SK-N-SH (cell line): ENCODE results near the gene NLGN1. TPM values are rescaled to one million over a fixed set of nuclear protein-coding genes. Genes with fewer than 3 reads are reported as not detected.

ENCODE experiments used
- CTCF ChIA-PET: fragments of 300-600, 350-600 bp; formaldehyde crosslinking; extraction: SDS; loops from one replicate; lab custom pipeline; 2021; lab: Yijun Ruan, JAX
- POLR2A ChIA-PET: fragments of 350-600 bp; sonication (Branson Sonifier 250); formaldehyde crosslinking; extraction: SDS; loops from one replicate; lab custom pipeline; 2020; ENCODE audit warnings: antibody characterized with exemption, inconsistent platforms; lab: Yijun Ruan, JAX
- DNase-seq: peaks from one replicate; pipeline ENCODE4 v3.0.0; 2012
- H2AFZ ChIP-seq: fragments of 200-600 bp; sonication (generic); 2 replicates; pipeline ENCODE4 v1.8.1; 2016; ENCODE audit warnings: antibody characterized with exemption, mild to moderate bottlenecking, low read depth
- H3F3A ChIP-seq: fragments of 200-600 bp; sonication (generic); replicated peaks from 2 replicates; pipeline ENCODE3; 2016; ENCODE audit warnings: antibody characterized with exemption, mild to moderate bottlenecking; ENCODE audit not compliant: insufficient read depth
- H3K27ac ChIP-seq, 2 experiments: fragments of 200-500 bp in 1 of 2; fragments of 200-600 bp in 1 of 2; sonication (Bioruptor generic) in 1 of 2; sonication (generic), shearing (Covaris generic) in 1 of 2; 2 replicates each; pipeline versions ENCODE4 v1.5.1 to v1.6.1; 2014 to 2016; ENCODE audit warnings: low read depth in 2 of 2, inconsistent platforms in 1 of 2, low read length in 1 of 2, mild to moderate bottlenecking in 1 of 2, mixed read lengths in 1 of 2
- H3K27me3 ChIP-seq: fragments of 200-600 bp; sonication (generic), shearing (Covaris generic); 2 replicates; pipeline ENCODE4 v1.6.1; 2016; ENCODE audit warnings: mixed run types; ENCODE audit not compliant: insufficient read depth
- H3K36me3 ChIP-seq, 2 experiments: fragments of 200-500 bp in 1 of 2; fragments of 200-600 bp in 1 of 2; sonication (Bioruptor generic) in 1 of 2; sonication (generic) in 1 of 2; replicated peaks in 1 of 2; 2 replicates each; pipeline versions ENCODE3 to v1.5.1; 2014 to 2016; ENCODE audit warnings: low read length in 1 of 2, mild to moderate bottlenecking in 1 of 2; ENCODE audit not compliant: insufficient read depth in 2 of 2, control insufficient read depth in 1 of 2
- H3K4me1 ChIP-seq, 2 experiments: fragments of 200-500 bp in 1 of 2; fragments of 200-600 bp in 1 of 2; sonication (Bioruptor generic) in 1 of 2; sonication (generic), shearing (Covaris generic) in 1 of 2; 2 replicates each; pipeline versions ENCODE4 v1.5.1 to v1.6.1; 2014 to 2016; ENCODE audit warnings: low read depth in 1 of 2, low read length in 1 of 2, mixed run types in 1 of 2; ENCODE audit not compliant: insufficient read depth in 2 of 2, control insufficient read depth in 1 of 2
- H3K4me2 ChIP-seq: fragments of 200-600 bp; sonication (generic), shearing (Covaris generic); 2 replicates; pipeline ENCODE4 v1.6.1; 2017; ENCODE audit warnings: mixed run types
- H3K4me3 ChIP-seq, 2 experiments: fragments of 200-500 bp in 1 of 2; fragments of 200-600 bp in 1 of 2; sonication (Bioruptor generic) in 1 of 2; sonication (generic), shearing (Covaris generic) in 1 of 2; 2 replicates each; pipeline versions ENCODE4 v1.5.1 to v1.8.1; 2014 to 2016; ENCODE audit warnings: low read depth in 2 of 2, inconsistent platforms in 1 of 2, low read length in 1 of 2, mild to moderate bottlenecking in 1 of 2, mixed read lengths in 1 of 2, moderate library complexity in 1 of 2
- H3K79me2 ChIP-seq: fragments of 200-600 bp; sonication (generic); 2 replicates; pipeline ENCODE4 v1.8.1; 2017; ENCODE audit warnings: mild to moderate bottlenecking; ENCODE audit not compliant: insufficient read depth
- H3K9ac ChIP-seq: fragments of 200-600 bp; sonication (generic); 2 replicates; pipeline ENCODE4 v1.6.1; 2017; ENCODE audit warnings: mixed run types
- H3K9me2 ChIP-seq: fragments of 200-600 bp; sonication (generic); 2 replicates; pipeline ENCODE4 v1.6.1; 2017; ENCODE audit warnings: mixed run types
- H3K9me3 ChIP-seq: fragments of 200-600 bp; sonication (generic); 2 replicates; pipeline ENCODE4 v1.6.1; 2017; ENCODE audit warnings: mixed run types, mild to moderate bottlenecking, moderate library complexity
- H4K20me1 ChIP-seq: fragments of 200-600 bp; sonication (generic); 2 replicates; pipeline ENCODE4 v1.6.1; 2017; ENCODE audit warnings: mild to moderate bottlenecking, mixed run types; ENCODE audit not compliant: insufficient read depth
- CHD2 ChIP-seq: fragments of 150-350 bp; IDR thresholded peaks from 2 replicates; pipeline ENCODE4 v1.6.1; 2018; ENCODE audit warnings: low read length; ENCODE audit not compliant: partially characterized antibody
- CTCF ChIP-seq: fragments of 200-600 bp; sonication (generic); IDR thresholded peaks from 2 replicates; pipeline ENCODE4 v1.6.1; 2017; ENCODE audit warnings: antibody characterized with exemption, mild to moderate bottlenecking, moderate library complexity
- ELF1 ChIP-seq: IDR thresholded peaks from 2 replicates; pipeline ENCODE4 v1.4.0; 2012
- FOSL2 ChIP-seq: IDR thresholded peaks from 2 replicates; pipeline ENCODE4 v1.4.0; 2012; ENCODE audit warnings: low read depth, mild to moderate bottlenecking, moderate library complexity, borderline replicate concordance
- FOXJ3 ChIP-seq: sonication (generic); formaldehyde crosslinking; IDR thresholded peaks from 2 replicates; pipeline ENCODE4 v1.5.1; 2020; ENCODE audit warnings: mild to moderate bottlenecking, missing genetic modification reagents
- FOXM1 ChIP-seq: IDR thresholded peaks from 2 replicates; pipeline ENCODE4 v1.4.0; 2012; ENCODE audit warnings: low read depth, mild to moderate bottlenecking
- GABPA ChIP-seq: IDR thresholded peaks from 2 replicates; pipeline ENCODE4 v1.4.0; 2012; ENCODE audit warnings: low read depth, mild to moderate bottlenecking
- IRF3 ChIP-seq: fragments of 150-350 bp; IDR thresholded peaks from 2 replicates; pipeline ENCODE4 v1.6.1; 2016; ENCODE audit warnings: mild to moderate bottlenecking, low read depth, low read length
- MAX ChIP-seq: IDR thresholded peaks from 2 replicates; pipeline ENCODE4 v1.4.0; 2012; ENCODE audit warnings: low read depth
- NFIC ChIP-seq: IDR thresholded peaks from 2 replicates; pipeline ENCODE4 v1.4.0; 2012; ENCODE audit warnings: borderline replicate concordance
- PBX3 ChIP-seq: IDR thresholded peaks from 2 replicates; pipeline ENCODE4; 2012
- RCOR1 ChIP-seq: fragments of 150-350 bp; IDR thresholded peaks from 2 replicates; pipeline ENCODE4 v1.6.1; 2017; ENCODE audit warnings: antibody characterized with exemption, low read length
- RFX5 ChIP-seq: IDR thresholded peaks from 2 replicates; pipeline ENCODE4 v1.6.1; 2012; ENCODE audit warnings: mild to moderate bottlenecking, improper control_type of control experiment, low read length
- RXRA ChIP-seq: IDR thresholded peaks from 2 replicates; pipeline ENCODE4 v1.4.0; 2012; ENCODE audit warnings: low read depth, mild to moderate bottlenecking, borderline replicate concordance
- SIN3A ChIP-seq: IDR thresholded peaks from 2 replicates; pipeline ENCODE4 v1.6.1; 2012; ENCODE audit warnings: low read depth, mild to moderate bottlenecking, low read length, moderate library complexity, borderline replicate concordance
- TCF12 ChIP-seq: IDR thresholded peaks from 2 replicates; pipeline ENCODE4 v1.4.0; 2012
- USF1 ChIP-seq: IDR thresholded peaks from 2 replicates; pipeline ENCODE4 v1.4.0; 2012; ENCODE audit warnings: low read depth, borderline replicate concordance
- USF2 ChIP-seq: fragments of 150-350 bp; IDR thresholded peaks from 2 replicates; pipeline ENCODE4 v1.6.1; 2017; ENCODE audit warnings: antibody characterized with exemption, low read length, low read depth, borderline replicate concordance
- WGBS: methylation state at CpG from one replicate; pipeline ENCODE4 v1.1.6; 2017; ENCODE audit warnings: low lambda C conversion rate; 5-methylcytosine and 5-hydroxymethylcytosine counted together
- polyA plus RNA-seq, 3 experiments: library from polyadenylated mRNA; depleted of rRNA; stranded (reverse); fragments of >200 nt; gene quantifications; 2 replicates each; pipeline ENCODE4 v1.2.3, GENCODE V29; 2012

The NLGN1 gene
- polyA plus RNA-seq, 1 of the 3 experiments (the other 2 are of a cell fraction): 1.5 TPM

- H3K27me3 ChIP-seq: no peaks in the 10 kb centered on the region
- no peaks in the 10 kb centered on the region for H3F3A ChIP-seq
- H3K4me3 ChIP-seq: no peak overlapping the region
- ChIA-PET CTCF (no interaction called here), POLR2A (no interaction called here)
- no peak overlapping the region for H3K27ac ChIP-seq
- no peaks in the 10 kb centered on the region for H3K9me3 ChIP-seq
- no peaks in the 10 kb centered on the region for H4K20me1 ChIP-seq
- H3K36me3 ChIP-seq: no peaks in the 10 kb centered on the region
- TF ChIP-seq IRF3 (no peak), FOSL2 (no peak), RFX5 (no peak), GABPA (no peak), RXRA (no peak), USF1 (no peak), PBX3 (no peak), TCF12 (no peak)
- no peaks in the 10 kb centered on the region; a peak in 2 of 4 replicates for H3K4me1 ChIP-seq
- no peak for DNase-seq
- H3K79me2 ChIP-seq: no peaks in the 10 kb centered on the region
- H3K4me2 ChIP-seq: no peak overlapping the region
- H2AFZ ChIP-seq: no peak overlapping the region
- H3K9ac ChIP-seq: no peak overlapping the region
- H3K9me2 ChIP-seq: no peaks in the 10 kb centered on the region
- WGBS: 49% methylated on average over 2 of the region's 2 CpGs
These were observed 701.2 kb downstream of the NLGN1 start for GRCh38 chr3:174098746-174099145.

GRCh38 chr3:174099724-174100123 is 702.2 kb downstream of the NLGN1 start:
- Histone ChIP-seq H3K9me2 (no peaks in the 10 kb centered on the region), H2AFZ (no peak overlapping the region), H3F3A (no peaks in the 10 kb centered on the region), H4K20me1 (no peaks in the 10 kb centered on the region), H3K79me2 (no peaks in the 10 kb centered on the region), H3K4me1 (no peaks in the 10 kb centered on the region; a peak in 2 of 4 replicates), H3K4me3 (no peak overlapping the region), H3K9ac (no peak overlapping the region), H3K4me2 (no peak overlapping the region), H3K27me3 (no peaks in the 10 kb centered on the region), H3K9me3 (no peaks in the 10 kb centered on the region), H3K36me3 (no peaks in the 10 kb centered on the region), H3K27ac (no peak overlapping the region)
- POLR2A ChIA-PET: no interaction called here
- TF ChIP-seq FOSL2 (no peak), ELF1 (no peak), CHD2 (no peak), MAX (no peak), FOXJ3 (CRISPR knock-in tag) (no peak), FOXM1 (no peak), PBX3 (no peak), GABPA (no peak), RCOR1 (no peak), CTCF (no peak), USF2 (no peak), NFIC (no peak), USF1 (no peak), RXRA (no peak), IRF3 (no peak), SIN3A (no peak)
- 93% methylated on average over 5 of the region's 5 CpGs for WGBS
- no peak for DNase-seq
- CTCF ChIA-PET: no interaction called here
